Lung (tissue), 16 donors: Measurements from ENCODE around the gene SUPT20H. TPM values are rescaled to one million over a fixed set of nuclear protein-coding genes. Genes with fewer than 3 reads are reported as not detected.

ENCODE experiments used
- ATAC-seq: fragments of 200-7000 bp; cut with Tn5 transposase; one replicate; pipeline ENCODE4 v1.9.1; 2020; ENCODE audit warnings: moderate number of reproducible peaks; ENCODE audit not compliant: insufficient read depth, low FRiP score
- DNase-seq, 3 donors: peaks; one replicate each; pipeline ENCODE4 v3.0.0-alpha.2; 2013 to 2017
- H3K27ac ChIP-seq, 2 donors: one replicate each; pipeline ENCODE4 v1.5.1; 2013; ENCODE audit warnings: mild to moderate bottlenecking in 2 of 2, moderate library complexity in 2 of 2, control low read depth in 1 of 2, inconsistent platforms in 1 of 2, low read depth in 1 of 2, low read length in 1 of 2
- H3K27me3 ChIP-seq, 3 donors: one replicate each; pipeline ENCODE4 v1.5.1; 2013; ENCODE audit warnings: low read length in 2 of 3; ENCODE audit not compliant: control insufficient read depth in 3 of 3, insufficient read depth in 3 of 3
- H3K36me3 ChIP-seq, 4 donors: one replicate each; pipeline ENCODE4 v1.5.1; 2013; ENCODE audit warnings: low read length in 4 of 4, mild to moderate bottlenecking in 1 of 4, moderate library complexity in 1 of 4; ENCODE audit not compliant: control insufficient read depth in 4 of 4, insufficient read depth in 4 of 4
- H3K4me1 ChIP-seq, 5 donors: one replicate each; pipeline ENCODE4 v1.5.1; 2013; ENCODE audit warnings: low read length in 5 of 5, mild to moderate bottlenecking in 2 of 5, moderate library complexity in 1 of 5; ENCODE audit not compliant: control insufficient read depth in 5 of 5, insufficient read depth in 5 of 5
- H3K4me3 ChIP-seq: one replicate; pipeline ENCODE4 v1.5.1; 2013; ENCODE audit warnings: mild to moderate bottlenecking, control low read depth, moderate library complexity
- H3K9ac ChIP-seq, 2 donors: one replicate each; pipeline ENCODE4 v1.5.1; 2013; ENCODE audit warnings: low read length in 2 of 2, control low read depth in 1 of 2; ENCODE audit not compliant: insufficient read depth in 1 of 2
- H3K9me3 ChIP-seq, 4 donors: one replicate each; pipeline ENCODE4 v1.5.1; 2013; ENCODE audit warnings: low read length in 3 of 4, mild to moderate bottlenecking in 1 of 4, moderate library complexity in 1 of 4; ENCODE audit not compliant: control insufficient read depth in 4 of 4, insufficient read depth in 3 of 4
- WGBS, 2 donors: extraction: QIAGEN DNeasy Blood & Tissue Kit; methylation state at CpG; one replicate each; pipeline ENCODE4 v1.1.7; 2013; 5-methylcytosine and 5-hydroxymethylcytosine counted together
- long read RNA-seq, 5 donors: transcript quantifications; one replicate each; lab custom pipeline, GENCODE V29; 2026
- polyA plus RNA-seq, 2 donors: library from polyadenylated mRNA; stranded (reverse); fragments of 200-250 nt; gene quantifications; one replicate each; pipeline ENCODE4 v1.2.1, GENCODE V29; 2013
- total RNA-seq, 2 donors: library from RNA; depleted of rRNA in 1 of 2; stranded (reverse); fragments of >200 nt in 1 of 2; gene quantifications; one replicate each; pipeline ENCODE4 v1.2.1, GENCODE V29; 2014 to 2021
- TF ChIP-seq, protein P1 (sequence below): IDR thresholded peaks from 2 replicates; pipeline ENCODE4 v1.5.1; 2012; ENCODE audit warnings: mild to moderate bottlenecking; ENCODE audit errors: control extremely low read depth, extremely low read depth
- donor health status: control.
- donor health status: control.
- donor health status: Bipolar disorder and iron deficiency.
- donor health status: healthy.
- donor health status: DM: yes; HTN: yes; CAD: no.

SUPT20H gene
- 100 to 1,000 TPM in 1 of 2 donors, 10 to 100 TPM in 1; 51.4 to 134 TPM for total RNA-seq
- polyA plus RNA-seq = 10 to 100 TPM; 24.2 to 28.3 TPM
- long read RNA-seq, donor 1, partial matches to known transcripts = 0 of 1 reads
- long read RNA-seq, donor 1, other reads (novel, unspliced or antisense) = 0 of 1 reads
- long read RNA-seq, donor 2, partial matches to known transcripts = 0 of 3 reads
- long read RNA-seq, donor 2, other reads (novel, unspliced or antisense) = 0 of 3 reads
- long read RNA-seq, donor 3, partial matches to known transcripts = 40 of 54 reads
- long read RNA-seq, donor 3, other reads (novel, unspliced or antisense) = 11 of 54 reads
- long read RNA-seq, donor 4, partial matches to known transcripts = 0 of 1 reads
- long read RNA-seq, donor 4, other reads (novel, unspliced or antisense) = 0 of 1 reads
- long read RNA-seq, donor 5, partial matches to known transcripts = 5 of 9 reads
- long read RNA-seq, donor 5, other reads (novel, unspliced or antisense) = 0 of 9 reads

DNA sequence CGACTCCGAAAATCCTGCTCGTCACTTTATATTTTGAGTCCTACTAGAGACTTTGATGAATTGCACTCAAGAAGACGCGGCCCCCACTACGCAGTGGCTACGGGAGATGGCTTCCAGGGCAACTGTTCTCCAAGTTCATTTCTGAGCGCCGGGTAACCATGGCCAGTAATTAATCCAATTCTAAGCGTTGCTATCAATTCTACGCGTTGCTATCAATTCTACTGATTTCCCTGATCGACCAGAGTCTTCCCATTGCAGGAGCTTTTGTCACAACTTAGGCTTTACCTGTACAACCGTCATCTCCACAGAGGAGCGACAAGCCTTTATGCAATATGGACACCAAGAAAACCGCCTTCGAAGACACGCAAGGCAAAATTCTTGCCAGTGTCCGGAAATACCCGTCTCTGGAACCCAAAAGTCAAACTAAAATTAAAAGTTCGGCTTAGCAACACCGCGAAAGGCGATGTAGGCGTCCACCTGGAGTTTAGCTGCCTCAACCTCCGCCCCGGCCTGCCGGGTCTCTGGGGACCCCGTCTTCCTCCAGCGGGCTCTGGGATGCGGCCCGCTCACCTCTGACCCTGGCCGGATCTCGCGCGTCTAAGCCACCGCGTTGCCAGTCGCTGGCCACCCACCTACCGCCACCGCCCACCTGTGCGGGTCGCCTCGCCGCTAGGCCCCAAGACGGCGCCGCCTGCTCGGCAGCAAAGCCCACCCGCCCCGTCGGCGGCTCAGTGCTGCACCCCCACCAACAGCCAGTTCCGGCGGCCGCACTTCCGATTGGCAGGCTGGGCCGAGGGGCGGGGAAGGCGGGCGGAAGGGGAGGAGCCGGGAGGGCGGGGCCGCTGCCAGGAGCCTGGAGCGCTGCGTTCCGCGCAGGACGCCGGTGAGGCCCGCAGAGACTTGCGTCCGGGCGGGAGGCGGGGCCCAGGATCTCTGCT is at the start of gene SUPT20H:
Gene SUPT20H (minus strand): TSS at position 779 of the 938 bp plus-strand sequence. CDS start 8,198 bp downstream, outside the sequence.
- H3K9ac ChIP-seq = peak within 1 kb of the TSS; percentile 93 to 97
- no peaks in the 10 kb centered on the region for H3K27me3 ChIP-seq
- TF ChIP-seq, protein P1, sequence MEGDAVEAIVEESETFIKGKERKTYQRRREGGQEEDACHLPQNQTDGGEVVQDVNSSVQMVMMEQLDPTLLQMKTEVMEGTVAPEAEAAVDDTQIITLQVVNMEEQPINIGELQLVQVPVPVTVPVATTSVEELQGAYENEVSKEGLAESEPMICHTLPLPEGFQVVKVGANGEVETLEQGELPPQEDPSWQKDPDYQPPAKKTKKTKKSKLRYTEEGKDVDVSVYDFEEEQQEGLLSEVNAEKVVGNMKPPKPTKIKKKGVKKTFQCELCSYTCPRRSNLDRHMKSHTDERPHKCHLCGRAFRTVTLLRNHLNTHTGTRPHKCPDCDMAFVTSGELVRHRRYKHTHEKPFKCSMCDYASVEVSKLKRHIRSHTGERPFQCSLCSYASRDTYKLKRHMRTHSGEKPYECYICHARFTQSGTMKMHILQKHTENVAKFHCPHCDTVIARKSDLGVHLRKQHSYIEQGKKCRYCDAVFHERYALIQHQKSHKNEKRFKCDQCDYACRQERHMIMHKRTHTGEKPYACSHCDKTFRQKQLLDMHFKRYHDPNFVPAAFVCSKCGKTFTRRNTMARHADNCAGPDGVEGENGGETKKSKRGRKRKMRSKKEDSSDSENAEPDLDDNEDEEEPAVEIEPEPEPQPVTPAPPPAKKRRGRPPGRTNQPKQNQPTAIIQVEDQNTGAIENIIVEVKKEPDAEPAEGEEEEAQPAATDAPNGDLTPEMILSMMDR = no peak
- peaks cover 0 to 2% (median 1%) of the 10 kb centered on the region in 4 donors for H3K36me3 ChIP-seq
- H3K9me3 ChIP-seq = no peaks in the 10 kb centered on the region
- 0 to 1% methylated on average over 75 of the region's 75 CpGs for WGBS, 2 donors
- peak within 1 kb of the TSS; percentile 97 to 99 for H3K27ac ChIP-seq
- peak; percentile 99 for ATAC-seq
- DNase-seq = peak; percentile 94 to 97 (median 96)
- peak within 1 kb of the TSS; percentile 97 for H3K4me3 ChIP-seq
- H3K4me1 ChIP-seq = peaks cover 0 to 14% (median 6%) of the 10 kb centered on the region in 5 donors

DNA sequence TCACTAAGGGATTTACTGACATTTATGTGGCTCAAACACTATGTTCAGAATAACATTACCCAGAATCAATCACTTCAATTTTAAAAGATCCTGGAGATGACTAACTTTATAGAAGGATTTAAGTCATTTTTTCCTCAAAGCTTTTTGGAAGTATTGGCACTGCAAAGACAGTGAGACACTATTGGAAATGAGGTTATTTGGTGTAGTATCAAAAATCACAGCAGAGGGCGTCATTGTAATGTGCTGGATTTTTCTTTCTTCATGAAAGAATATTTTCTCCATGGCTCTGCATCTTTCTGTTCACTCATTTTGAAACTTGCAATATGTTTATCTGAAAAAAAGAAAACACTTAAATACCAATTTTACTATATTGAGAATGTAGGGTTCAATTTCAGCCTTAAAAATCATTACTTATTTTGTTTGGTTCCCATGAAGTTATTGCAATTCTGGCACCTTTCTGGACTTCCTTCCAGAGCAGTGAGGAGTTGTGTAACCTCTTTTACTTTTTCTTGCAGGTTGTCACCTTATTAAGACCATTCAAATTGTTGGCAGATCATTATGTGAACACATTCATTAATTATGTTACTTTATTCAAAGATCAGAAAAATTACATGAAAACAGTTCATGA is 49.7 kb upstream of the SUPT20H start:
- Histone ChIP-seq H3K4me1 (peaks cover 0 to 17% (median 0%) of the 10 kb centered on the region in 5 donors), H3K4me3 (no peak overlapping the region), H3K36me3 (no peaks in the 10 kb centered on the region), H3K27me3 (no peaks in the 10 kb centered on the region), H3K27ac (no peak overlapping the region), H3K9me3 (no peaks in the 10 kb centered on the region), H3K9ac (peak overlapping the region in 1 of 2 donors; percentile 38)
- TF ChIP-seq, protein P1 = peak; percentile 20
- peak; percentile 27 to 90 (median 90) for DNase-seq
- 15 to 16% methylated on average over 1 of the region's 1 CpG for WGBS, 2 donors
- ATAC-seq = peak; percentile 53

DNA sequence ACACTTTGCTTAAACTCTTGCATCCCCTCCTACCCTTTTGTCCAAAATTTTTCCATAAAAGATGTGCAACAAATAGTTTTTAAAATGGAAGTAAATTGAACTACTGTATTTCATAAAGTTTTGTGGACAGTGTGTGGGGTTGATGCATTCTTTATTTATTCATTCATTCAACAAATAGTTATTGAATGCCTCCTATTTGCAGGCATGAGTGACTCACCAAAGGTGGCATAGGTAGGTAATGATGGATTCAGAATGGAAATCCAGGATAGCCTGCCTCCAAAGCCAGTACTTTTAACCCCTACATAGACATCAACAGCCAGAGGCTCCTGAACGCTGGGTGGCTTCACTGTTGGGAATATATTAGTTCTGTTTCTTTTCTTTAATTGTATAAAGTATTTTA is 48.4 kb upstream of the SUPT20H start:
- H3K27ac ChIP-seq = no peak overlapping the region
- no peaks in the 10 kb centered on the region for H3K27me3 ChIP-seq
- TF ChIP-seq, protein P1 = no peak
- no peaks in the 10 kb centered on the region for H3K36me3 ChIP-seq
- H3K4me3 ChIP-seq = no peak overlapping the region
- no peak for ATAC-seq
- peaks cover 0 to 17% (median 0%) of the 10 kb centered on the region in 5 donors for H3K4me1 ChIP-seq
- DNase-seq = no peak
- no peak overlapping the region for H3K9ac ChIP-seq
- WGBS, 2 donors = 90 to 93% methylated on average over 1 of the region's 1 CpG
- H3K9me3 ChIP-seq = no peaks in the 10 kb centered on the region
